Fibroblast of pulmonary artery (primary cell): ENCODE measurements around the gene TBC1D3I.
"Not testable (repeated sequence)": the region's sequence is repeated elsewhere in the genome, so short reads cannot be mapped to it uniquely, and the experiment has no call there.

Source experiments
- DNase-seq: peaks from one replicate; pipeline ENCODE4 v3.0.0-alpha.2; 2010; ENCODE audit warnings: low read depth
- H3K4me3 ChIP-seq: replicated peaks from 2 replicates; pipeline ENCODE4 v1.5.1; 2011; ENCODE audit warnings: low read depth, mild to moderate bottlenecking, control low read depth, low read length, moderate library complexity
- TF ChIP-seq, protein P1 (sequence below): IDR thresholded peaks from 2 replicates; pipeline ENCODE4 v1.5.1; 2011; ENCODE audit warnings: mild to moderate bottlenecking, control low read depth, low read length, inconsistent platforms; ENCODE audit errors: missing control alignments

Gene TBC1D3I

DNA sequence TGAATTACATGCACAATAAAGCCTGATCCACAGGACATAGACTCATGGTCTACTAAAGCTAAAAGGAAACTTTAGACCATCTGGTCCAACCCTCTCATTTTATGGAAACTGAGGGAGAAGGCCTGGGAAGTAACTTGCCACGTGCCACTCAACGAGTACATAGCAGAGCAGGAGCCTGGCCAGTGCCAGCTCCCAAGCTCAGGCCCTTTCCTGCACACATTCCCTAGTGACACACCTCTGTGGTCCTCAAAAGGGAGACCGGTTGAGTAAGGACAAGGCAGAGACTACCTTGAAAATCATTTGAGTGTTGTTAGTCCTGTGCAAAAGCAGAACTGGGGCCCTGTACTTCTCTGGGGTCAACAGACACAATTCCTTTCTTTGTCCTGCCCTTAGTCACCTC, 50.7 kb downstream of the TBC1D3I start:
- TF ChIP-seq, protein P1, sequence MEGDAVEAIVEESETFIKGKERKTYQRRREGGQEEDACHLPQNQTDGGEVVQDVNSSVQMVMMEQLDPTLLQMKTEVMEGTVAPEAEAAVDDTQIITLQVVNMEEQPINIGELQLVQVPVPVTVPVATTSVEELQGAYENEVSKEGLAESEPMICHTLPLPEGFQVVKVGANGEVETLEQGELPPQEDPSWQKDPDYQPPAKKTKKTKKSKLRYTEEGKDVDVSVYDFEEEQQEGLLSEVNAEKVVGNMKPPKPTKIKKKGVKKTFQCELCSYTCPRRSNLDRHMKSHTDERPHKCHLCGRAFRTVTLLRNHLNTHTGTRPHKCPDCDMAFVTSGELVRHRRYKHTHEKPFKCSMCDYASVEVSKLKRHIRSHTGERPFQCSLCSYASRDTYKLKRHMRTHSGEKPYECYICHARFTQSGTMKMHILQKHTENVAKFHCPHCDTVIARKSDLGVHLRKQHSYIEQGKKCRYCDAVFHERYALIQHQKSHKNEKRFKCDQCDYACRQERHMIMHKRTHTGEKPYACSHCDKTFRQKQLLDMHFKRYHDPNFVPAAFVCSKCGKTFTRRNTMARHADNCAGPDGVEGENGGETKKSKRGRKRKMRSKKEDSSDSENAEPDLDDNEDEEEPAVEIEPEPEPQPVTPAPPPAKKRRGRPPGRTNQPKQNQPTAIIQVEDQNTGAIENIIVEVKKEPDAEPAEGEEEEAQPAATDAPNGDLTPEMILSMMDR = no peak
- no peak overlapping the region for H3K4me3 ChIP-seq
- no peak for DNase-seq

DNA sequence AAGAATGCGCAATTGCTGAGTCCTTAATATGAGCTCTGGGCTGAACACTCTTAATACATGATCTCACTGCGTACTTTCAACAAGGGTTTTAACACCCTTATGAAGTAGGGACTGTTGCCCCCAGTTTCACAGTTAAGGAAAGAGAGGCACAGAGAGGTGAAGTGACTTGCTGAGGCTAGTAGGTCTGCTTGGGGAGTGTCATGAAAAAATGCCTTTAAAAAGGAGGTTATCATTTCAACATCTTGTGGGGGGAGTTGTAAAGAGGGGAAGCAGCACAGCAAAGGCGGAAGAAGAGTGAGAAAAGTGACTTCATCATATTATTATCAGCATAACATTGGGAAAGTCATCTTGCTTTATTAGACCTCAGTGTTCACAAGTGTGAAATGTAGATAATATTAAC, 51.4 kb downstream of the TBC1D3I start:
- DNase-seq = no peak
- TF ChIP-seq, protein P1 = no peak
- no peak overlapping the region for H3K4me3 ChIP-seq

DNA sequence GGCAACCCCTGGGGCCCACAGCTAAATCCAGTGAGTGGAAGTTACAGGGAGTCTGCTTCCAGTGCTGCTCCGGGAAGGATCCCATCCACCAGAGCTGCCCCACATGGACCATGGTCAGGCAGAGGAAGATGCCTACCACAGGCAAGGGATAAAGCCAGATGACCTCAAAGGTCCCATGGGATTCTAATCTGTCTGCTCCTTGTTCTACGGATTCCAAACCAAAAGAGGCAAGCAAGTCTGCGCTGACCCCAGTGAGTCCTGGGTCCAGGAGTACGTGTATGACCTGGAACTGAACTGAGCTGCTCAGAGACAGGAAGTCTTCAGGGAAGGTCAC, 52.1 kb downstream of the TBC1D3I start:
- TF ChIP-seq, protein P1 = no peak
- no peak overlapping the region for H3K4me3 ChIP-seq
- DNase-seq = no peak

DNA sequence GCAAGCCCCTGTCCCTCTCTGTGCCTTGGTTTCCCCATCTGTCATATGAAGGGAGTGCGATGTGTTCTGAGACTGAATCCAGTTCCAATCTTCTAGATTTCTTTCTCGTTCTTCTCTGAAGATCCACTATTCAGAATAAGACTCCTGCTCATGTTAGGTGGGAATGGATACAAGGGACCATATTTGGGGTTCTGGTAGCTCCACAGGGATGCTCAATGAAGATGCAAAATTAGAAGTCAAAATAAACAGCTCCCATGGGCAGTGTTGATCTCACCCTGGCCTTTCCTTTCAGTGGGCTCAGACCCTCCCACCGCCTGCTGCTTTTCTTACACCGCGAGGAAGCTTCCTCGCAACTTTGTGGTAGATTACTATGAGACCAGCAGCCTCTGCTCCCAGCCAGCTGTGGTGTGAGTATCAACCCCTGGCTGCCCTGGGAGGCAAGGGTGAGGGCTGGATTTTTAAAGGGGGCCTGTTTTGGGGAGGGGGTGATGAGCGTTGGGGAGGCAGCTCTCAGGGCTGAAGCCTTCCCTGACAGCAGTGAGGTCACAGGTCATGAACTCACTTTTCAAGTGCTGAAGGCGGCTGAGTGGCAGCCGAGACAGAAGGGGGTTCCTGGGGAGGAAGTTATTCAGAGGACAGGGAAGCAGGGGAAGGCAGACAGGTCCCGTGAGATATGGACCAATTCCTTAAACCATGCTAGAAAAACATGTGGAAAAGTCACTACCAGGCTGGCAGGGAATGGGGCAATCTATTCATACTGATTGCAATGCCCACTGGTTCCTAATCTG, 52.7 kb downstream of the TBC1D3I start:
- not testable (repeated sequence) for H3K4me3 ChIP-seq, DNase-seq

DNA sequence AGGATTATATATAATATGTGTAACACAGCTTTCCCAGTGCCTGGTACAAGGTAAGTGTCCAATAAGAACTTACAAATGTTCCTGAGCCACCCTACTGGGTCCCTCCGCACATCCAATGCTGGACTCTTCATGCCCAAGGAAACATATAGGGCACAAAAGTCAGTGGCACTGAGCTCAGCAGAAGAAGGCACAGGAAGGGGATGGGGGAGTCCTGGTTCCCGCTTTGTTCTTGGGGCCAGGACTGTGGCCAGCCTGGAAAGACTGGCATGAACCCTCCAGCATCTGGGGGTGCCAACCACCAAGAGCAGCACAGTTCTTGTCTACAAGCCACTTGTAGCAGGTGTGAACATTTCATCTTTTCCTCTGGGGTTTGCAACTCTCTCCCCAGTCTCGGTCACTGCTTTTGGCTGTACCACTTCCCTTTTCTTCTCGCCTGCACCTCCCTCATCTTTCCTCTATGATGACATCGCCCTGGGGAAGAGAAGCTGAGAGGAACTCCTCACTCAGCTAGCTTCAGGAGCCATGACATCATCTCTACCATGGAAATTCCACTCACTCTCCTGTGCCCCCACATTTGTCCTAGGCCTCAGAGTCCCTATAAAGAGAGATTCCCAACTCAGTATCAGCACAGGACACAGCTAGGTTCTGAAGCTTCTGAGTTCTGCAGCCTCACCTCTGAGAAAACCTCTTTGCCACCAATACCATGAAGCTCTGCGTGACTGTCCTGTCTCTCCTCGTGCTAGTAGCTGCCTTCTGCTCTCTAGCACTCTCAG, 53.7 kb downstream of the TBC1D3I start, which contains the start of gene CCL4L2:
CCL4L2 (plus strand) TSS at position 625 of the 773 bp plus-strand sequence.
- H3K4me3 ChIP-seq, DNase-seq: not testable (repeated sequence)

DNA sequence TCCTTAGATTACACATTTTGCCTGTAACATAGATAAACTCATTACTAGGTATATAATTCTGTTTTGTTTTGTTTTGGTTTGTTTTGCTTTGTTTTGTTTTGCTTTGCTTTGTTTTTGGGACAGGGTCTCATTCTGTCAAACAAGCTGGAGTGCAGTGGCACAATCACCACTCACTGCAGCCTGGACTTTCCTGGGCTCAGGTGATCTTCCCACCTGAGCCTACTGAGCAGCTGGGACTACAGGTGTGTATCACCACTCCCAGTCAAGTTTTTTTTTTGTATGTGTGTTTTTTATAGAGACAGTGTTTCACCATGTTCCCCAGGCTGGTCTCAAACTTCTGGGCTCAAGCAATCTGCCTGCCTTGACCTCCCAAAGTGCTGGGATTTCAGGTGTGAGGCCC, 54.8 kb downstream of the TBC1D3I start:
- DNase-seq = no peak
- H3K4me3 ChIP-seq = no peak overlapping the region
- TF ChIP-seq, protein P1 = no peak

DNA sequence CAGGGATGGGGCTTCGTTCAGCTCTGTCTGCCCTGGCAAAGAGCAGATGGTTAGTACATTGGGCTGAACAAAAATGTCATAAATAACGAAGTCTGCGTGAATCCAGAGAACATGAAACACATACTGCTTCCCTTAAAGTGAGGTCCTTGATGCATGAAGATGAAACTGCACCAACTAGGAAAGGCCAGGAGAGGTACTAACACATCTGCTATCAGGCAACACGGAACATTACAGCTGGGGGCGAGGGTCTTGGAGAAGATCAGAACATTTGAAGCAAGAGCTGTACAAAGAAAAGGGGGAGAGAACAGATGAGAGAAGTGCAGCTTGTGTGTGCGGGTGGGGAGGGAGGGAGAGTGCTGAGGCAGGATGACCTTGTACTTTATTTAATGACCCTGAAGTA, 57.0 kb downstream of the TBC1D3I start:
- not testable (repeated sequence) for DNase-seq, H3K4me3 ChIP-seq

DNA sequence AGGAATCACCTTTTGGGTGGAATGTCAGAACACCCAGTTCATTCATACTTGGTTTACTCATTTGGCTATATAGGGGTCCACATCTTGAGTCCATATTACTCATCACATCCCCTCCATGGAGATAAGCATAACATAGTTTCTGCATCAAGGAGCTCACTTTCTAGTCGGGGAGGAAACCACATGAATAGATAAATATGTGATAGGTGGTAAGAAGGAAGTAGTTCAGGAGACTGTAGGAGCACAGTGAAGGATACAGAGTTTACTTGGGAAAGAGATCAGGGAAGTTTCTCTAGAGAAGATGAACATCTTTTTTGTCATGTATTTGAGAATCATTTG, 57.9 kb downstream of the TBC1D3I start:
- DNase-seq, H3K4me3 ChIP-seq: not testable (repeated sequence)
